ENCODE data around the gene RPL19. TPM values are rescaled to one million over a fixed set of nuclear protein-coding genes. Genes with fewer than 3 reads are reported as not detected.

The RPL19 gene
- total and polyA plus RNA-seq, 2 experiments from 2014 or later, result 806 to 1,924 TPM

- H4K20me1 ChIP-seq (ENCODE audit: insufficient read depth, poor library complexity, severe bottlenecking), result no peaks in the 10 kb centered on the region
- H3K27me3 ChIP-seq, result no peaks in the 10 kb centered on the region
- H3K79me2 ChIP-seq, result peaks cover 7% of the 10 kb centered on the region
- DNase-seq (ENCODE audit: low spot score), result no peak
- H3K4me2 ChIP-seq, result no peak overlapping the region
- no peak overlapping the region for H2AFZ ChIP-seq
- no peak overlapping the region for H3K27ac ChIP-seq
- H3K4me1 ChIP-seq (ENCODE audit: insufficient read depth), result peaks cover 6% of the 10 kb centered on the region
- no peaks in the 10 kb centered on the region for H3K9me2 ChIP-seq (replicated peaks; ENCODE audit: insufficient read depth)
- H3K36me3 ChIP-seq (replicated peaks; ENCODE audit: insufficient read depth, low read depth), result no peaks in the 10 kb centered on the region
- WGBS (ENCODE audit: low lambda C conversion rate, missing lambda C conversion rate), result 91% methylated on average over 9 of the region's 9 CpGs
- no peaks in the 10 kb centered on the region for H3K9me3 ChIP-seq (ENCODE audit: low read depth)
- no peak for TF ChIP-seq EZH2 (IDR thresholded peaks at IDR 0.05; ENCODE audit: borderline replicate concordance)
- no peak for TF ChIP-seq CTCF (IDR thresholded peaks at IDR 0.05; ENCODE audit: poor library complexity)
- TF ChIP-seq EZH2phosphoT487 (IDR thresholded peaks at IDR 0.05; ENCODE audit: low read depth, severe bottlenecking, unreplicated experiment), result no peak
- no peak overlapping the region for H3K4me3 ChIP-seq
Observed at GRCh38 chr17:39191750-39192510, 8.2 kb upstream of the RPL19 start.

DNA sequence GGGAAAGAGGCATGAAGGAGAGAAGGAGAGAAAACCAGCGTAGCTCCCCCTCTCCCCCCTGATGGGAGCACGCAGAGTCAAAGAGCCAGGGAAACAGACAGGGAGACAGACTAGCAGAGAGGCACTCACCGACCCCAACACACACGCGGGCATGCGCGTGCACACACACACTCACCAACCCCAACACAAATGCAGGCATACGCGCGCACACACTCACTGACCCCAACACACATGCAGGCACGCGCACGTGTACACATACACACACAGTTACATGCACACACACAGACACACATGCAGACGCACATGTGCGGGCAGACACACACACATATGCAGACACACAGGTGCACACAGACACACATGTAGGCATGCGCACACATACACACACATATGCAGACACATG, 7.2 kb upstream of the RPL19 start:
- Histone ChIP-seq H3K36me3 (replicated peaks; ENCODE audit: insufficient read depth, low read depth) (no peaks in the 10 kb centered on the region), H3K4me2 (no peak overlapping the region), H4K20me1 (ENCODE audit: insufficient read depth, poor library complexity, severe bottlenecking) (no peaks in the 10 kb centered on the region), H3K9me2 (replicated peaks; ENCODE audit: insufficient read depth) (no peaks in the 10 kb centered on the region), H2AFZ (no peak overlapping the region), H3K79me2 (peaks cover 7% of the 10 kb centered on the region), H3K9me3 (ENCODE audit: low read depth) (no peaks in the 10 kb centered on the region), H3K27ac (no peak overlapping the region), H3K4me3 (no peak overlapping the region), H3K27me3 (no peaks in the 10 kb centered on the region), H3K4me1 (ENCODE audit: insufficient read depth) (peaks cover 6% of the 10 kb centered on the region)
- DNase-seq (ENCODE audit: low spot score), result no peak
- no peak for TF ChIP-seq CTCF (IDR thresholded peaks at IDR 0.05; ENCODE audit: poor library complexity)
- no peak for TF ChIP-seq EZH2phosphoT487 (IDR thresholded peaks at IDR 0.05; ENCODE audit: low read depth, severe bottlenecking, unreplicated experiment)
- no peak for TF ChIP-seq EZH2 (IDR thresholded peaks at IDR 0.05; ENCODE audit: borderline replicate concordance)
- WGBS (ENCODE audit: low lambda C conversion rate, missing lambda C conversion rate), result 97% methylated on average over 16 of the region's 16 CpGs

DNA sequence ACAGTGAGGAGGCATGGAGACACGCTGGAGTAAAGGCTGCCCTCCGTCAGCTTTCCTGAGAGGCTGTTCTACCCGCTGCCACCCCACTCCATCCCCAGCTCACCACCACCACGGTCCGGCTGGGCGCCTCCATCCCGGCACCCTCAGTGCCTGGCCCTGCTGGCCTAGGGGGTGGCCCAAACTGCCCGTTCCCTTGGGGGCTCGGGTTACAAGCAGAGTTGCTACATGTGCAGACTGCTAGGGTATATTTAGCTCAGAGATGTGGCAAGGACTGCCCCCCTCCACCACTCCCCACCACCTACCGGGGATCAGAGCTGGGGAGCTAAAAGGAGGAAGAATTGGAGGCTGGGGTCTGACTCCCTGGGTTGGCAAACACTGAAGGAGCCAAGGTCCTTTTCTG, 6.7 kb upstream of the RPL19 start:
- Histone ChIP-seq H3K9me2 (replicated peaks; ENCODE audit: insufficient read depth) (no peaks in the 10 kb centered on the region), H3K4me3 (no peak overlapping the region), H3K4me1 (ENCODE audit: insufficient read depth) (peaks cover 6% of the 10 kb centered on the region), H3K27ac (no peak overlapping the region), H3K4me2 (no peak overlapping the region), H3K36me3 (replicated peaks; ENCODE audit: insufficient read depth, low read depth) (no peaks in the 10 kb centered on the region), H3K79me2 (peaks cover 7% of the 10 kb centered on the region), H3K27me3 (no peaks in the 10 kb centered on the region), H2AFZ (no peak overlapping the region), H3K9me3 (ENCODE audit: low read depth) (no peaks in the 10 kb centered on the region), H4K20me1 (ENCODE audit: insufficient read depth, poor library complexity, severe bottlenecking) (no peaks in the 10 kb centered on the region)
- 90% methylated on average over 9 of the region's 10 CpGs for WGBS (ENCODE audit: low lambda C conversion rate, missing lambda C conversion rate)
- no peak for DNase-seq (ENCODE audit: low spot score)
- TF ChIP-seq EZH2 (IDR thresholded peaks at IDR 0.05; ENCODE audit: borderline replicate concordance) (no peak), EZH2phosphoT487 (IDR thresholded peaks at IDR 0.05; ENCODE audit: low read depth, severe bottlenecking, unreplicated experiment) (no peak), CTCF (IDR thresholded peaks at IDR 0.05; ENCODE audit: poor library complexity) (no peak)
